HL-60/S4 treated with retinoic acid at 250 ng/mL for 4 days and 3 days (cell line): ENCODE measurements around the gene NUCKS1.

Source experiments
- in situ Hi-C: fragments of 300-500 bp; cut with MboI; formaldehyde crosslinking; loops from 2 replicates; pipeline ENCODE4 v1.7.0; 2022; ENCODE audit warnings: low sequenced_read_pairs

NUCKS1 gene

DNA sequence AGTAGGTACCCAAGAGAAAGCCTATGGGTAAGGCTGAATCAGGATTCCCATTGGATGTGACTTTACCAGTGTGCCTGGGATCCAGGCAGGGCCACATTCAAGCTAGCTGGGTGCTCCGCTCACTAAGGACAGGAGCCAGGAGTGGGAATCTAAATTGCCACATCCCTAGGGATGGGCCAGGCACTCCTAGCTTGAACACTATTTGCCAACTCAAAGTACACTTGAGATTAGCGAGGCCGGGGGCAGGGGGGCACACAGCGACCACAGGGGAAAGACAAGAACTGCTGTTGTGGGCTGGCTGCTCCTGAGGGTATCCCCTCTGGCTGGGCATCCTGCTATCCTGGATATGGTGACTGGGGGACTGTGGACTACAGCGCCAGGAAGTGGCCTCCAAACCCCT, 74.0 kb downstream of the NUCKS1 start:
- in situ Hi-C loops, result no loop called here

DNA sequence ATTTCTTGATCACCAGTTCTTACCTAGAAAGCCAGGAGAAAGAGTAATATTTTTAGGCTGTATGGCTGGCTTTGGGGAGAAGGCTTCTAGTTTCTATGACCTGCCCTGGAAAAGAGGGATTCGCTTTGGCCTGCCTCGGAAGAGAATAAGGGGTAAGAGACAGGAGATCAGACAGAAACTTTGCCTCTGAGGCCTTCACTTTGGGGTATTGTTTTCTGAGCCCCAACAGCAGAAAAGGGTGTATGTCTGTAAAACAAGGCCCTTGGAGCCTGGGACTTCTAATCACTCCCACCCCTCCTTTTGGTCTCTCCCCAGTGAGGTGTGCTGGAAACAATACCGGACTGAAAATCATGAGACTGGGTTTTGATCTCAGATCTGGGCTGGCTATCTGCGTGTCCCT, 74.7 kb downstream of the NUCKS1 start:
- in situ Hi-C loops, result no loop called here

DNA sequence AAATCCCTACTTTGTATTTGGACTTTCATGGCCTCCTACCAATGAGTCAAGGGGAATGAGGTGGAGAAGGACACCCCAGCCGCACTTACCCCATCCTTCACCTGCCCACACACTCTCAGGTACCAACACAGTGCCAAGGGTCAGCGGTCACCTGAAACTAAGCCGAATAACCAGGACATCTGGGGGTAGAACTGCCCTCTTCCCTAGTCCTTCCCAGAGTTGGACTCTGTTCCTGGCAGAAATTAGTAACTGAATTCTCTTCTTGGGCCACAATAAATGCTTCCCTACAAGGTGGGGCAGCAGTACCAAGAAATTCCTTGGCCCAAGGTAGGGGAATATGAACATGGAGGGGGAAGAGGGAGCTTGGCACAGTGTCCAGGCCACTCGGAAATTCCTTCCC, 77.0 kb downstream of the NUCKS1 start:
- in situ Hi-C loops, result no loop called here

DNA sequence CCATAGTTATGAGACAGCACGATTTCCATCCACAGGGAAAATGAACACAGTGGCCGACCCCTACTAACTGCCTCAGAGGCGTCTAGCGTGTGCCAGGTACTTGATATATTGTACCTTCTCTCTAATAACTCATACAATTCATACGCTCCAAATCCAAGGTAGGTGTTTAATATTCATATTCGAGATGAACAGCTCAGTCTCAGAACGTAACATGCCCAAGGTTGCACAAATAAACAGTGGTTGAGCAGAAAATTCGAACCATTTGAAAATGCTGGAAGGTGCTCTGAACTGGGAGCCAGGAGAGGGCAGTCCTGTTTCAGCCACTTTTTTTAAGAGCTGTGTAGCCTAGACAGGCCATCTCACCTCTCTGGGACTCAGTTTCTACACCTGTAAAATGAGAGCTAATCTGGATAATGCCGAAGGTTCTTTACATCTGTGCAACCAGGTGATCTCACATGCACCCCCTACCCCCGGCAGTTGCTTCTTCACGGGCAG, 77.5 kb downstream of the NUCKS1 start:
- in situ Hi-C loops, result no loop called here

DNA sequence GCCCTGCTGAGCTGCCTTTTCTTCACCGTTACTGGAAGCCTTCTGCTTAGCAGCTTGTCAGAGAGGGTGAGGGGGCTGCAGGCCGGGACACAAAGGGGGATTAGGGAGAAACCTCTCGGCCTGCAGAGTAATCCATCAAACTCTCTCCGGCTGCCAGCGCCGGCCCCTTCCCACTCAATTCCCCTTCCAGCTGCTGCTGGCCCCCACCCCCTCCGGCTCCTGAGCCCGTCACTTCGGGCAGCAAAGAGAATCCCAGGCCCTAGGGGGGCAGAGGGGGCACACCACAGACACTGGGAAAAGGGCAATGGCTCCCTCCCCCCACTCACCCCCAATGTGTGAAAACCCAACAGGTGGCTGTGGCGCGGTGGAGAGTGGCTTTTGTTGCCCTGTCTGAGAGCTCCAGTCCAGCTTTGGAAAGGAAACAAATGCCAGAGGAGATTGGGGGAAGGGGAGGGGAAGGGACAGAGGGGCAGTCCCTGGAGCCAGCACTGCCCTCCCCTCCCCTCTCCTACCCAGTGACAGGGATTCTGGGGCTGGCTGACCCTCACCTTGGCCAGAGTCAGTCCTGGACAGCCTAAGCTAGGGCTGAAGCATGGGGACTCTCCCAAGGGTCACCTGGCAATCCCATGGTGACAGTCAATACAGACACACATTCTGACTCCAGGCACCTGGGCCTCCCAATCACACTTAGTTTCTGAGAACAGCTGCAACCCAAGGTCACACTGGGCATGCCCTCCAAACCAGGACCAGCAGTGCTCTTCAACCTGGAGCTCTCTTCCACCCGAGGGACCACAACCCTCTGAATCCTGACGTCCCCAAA, 79.2 kb downstream of the NUCKS1 start:
- in situ Hi-C loops, result no loop called here

DNA sequence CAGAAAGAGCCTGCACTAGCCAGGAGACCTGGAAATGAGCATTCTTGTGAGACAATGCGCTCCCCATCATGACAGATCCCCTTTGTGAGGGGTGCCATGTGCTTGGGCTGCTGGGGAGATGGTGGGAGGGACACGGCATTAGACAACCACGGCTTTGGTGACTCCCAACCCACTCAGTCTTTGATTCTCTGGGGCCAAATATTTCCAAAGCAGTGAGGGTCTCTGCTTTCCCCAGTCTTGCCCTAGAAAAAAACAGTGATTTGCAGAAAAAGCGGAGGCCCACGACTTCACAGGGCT, 79.9 kb downstream of the NUCKS1 start:
- in situ Hi-C loops, result no loop called here

DNA sequence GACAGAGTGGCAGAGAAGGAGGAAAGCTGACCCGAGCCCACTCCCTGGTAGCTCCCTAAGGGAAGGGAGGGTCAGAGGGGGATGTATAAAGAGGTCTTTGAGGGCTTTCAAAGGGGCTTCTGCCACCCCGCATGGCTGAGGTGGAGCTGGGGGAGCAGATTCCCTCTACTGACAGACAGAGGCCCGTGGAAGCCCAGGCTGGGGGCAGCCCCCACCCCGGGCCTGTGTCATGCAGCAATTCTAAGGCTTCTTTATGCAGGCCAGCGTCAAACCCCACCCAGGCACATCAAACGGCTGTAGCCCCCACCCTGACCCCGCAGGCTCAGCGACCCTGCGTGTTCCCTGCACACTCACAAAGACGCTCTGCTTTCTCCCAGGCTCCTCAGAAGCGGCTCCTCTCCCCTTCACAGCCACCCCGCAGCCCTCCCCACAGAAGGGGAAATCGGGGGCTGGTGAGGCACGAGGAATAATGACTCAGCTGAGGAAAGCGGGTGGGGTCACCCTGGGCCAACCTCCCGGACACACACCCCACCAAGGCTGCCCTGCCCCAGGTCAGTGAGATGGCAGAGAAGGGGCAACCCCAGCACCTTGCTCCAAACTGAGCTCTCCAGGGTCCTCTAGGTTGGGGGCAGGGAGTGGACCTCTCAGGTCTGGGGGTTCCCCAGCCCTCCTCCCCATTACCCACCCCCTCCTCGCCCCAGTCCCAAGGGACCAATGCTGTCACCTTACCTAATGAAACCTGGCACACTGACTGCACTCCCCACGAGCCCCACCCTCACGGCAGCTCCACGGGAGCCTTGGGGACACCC, 80.4 kb downstream of the NUCKS1 start:
- in situ Hi-C loops, result no loop called here

DNA sequence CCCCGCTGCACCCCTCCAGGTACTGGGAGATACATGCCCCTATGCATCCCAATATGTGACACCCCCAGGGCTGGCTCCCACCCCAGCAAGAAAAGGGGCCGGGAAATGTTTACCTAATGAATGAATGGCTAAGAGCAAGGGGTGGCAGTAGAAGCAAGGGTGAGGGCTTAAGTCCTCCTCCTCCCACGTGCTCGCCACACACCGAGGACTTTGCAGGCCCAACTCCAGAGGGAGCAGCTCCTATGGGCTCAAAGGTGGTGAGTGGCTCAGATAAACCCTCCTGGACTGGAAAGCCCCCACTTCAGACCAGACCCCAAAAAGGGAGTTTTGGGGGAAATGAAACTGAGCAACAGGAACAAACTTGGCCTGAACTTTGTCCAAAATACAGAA, 81.0 kb downstream of the NUCKS1 start:
- in situ Hi-C loops, result no loop called here

DNA sequence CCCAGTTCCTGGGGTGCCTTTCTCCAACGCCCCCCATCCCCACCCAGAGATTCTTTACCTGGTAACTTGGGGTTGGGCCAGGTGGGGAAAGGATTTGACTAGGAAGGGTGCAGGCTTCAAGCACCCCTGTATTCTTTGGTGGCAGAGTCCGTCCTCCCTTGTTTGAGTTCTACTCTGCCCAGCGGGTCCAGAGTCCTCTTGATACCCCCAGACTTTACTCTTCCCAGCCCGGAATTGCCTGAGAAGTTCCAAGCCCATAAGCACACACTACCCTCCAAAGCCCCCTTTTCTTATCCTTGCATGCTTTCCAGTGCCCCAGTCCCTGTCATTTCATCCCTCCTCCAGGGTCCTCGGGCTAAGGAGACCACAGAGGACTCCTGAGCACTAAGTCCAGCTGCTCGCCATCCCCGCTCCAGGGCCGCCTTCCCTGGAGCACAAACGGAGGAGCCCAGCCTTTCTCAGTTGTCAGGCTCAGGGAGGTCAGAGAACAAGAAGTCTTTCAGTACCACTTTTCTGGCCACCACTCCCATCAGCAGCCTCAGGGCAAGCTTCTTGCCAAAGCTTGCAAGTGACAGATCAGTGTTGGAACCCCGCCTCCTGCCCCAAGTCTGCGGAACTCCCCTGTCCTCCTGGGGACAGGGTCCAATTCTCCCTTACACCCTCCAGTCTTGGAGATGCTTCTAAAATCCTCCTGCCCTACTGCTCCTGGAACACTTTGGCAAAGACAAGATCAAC, 81.9 kb downstream of the NUCKS1 start:
- in situ Hi-C loops, result no loop called here

DNA sequence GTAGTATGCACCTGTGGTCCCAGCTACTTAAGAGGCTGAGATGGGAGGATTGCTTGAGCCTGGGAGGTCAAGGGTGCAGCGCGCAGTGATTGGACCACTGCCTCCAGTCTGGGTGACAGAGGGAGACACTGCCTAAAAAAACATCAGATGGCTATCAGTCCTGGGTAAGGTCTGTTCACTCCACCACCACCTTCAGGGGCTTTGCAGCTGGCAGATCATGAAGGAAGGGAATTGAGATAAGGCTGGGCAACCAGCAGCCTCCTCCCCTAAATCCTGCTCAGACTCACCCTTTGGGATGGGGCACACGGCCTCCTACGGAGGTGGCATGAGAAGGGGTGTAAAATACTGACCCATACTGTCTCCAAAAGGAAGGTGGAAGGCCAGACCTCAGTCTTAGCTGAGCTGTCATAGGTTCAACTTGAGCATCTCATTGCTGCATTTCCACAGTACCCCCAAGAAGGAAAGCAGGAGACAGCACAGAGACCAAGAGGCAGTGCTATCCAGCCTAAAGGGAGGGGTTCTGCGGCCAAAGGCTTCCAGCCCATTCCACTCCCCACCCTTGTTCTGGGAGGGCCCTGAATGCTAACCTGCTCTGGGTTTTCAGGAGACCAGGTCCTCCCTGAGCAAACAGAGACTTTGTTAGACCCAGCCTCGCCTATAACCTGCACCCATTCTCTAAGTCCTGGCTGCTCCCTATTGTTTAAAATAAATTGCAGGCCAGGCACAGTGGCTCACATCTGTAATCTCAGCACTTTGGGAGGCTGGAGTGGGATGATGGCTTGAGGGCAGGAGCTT, 83.4 kb downstream of the NUCKS1 start:
- in situ Hi-C loops, result no loop called here

DNA sequence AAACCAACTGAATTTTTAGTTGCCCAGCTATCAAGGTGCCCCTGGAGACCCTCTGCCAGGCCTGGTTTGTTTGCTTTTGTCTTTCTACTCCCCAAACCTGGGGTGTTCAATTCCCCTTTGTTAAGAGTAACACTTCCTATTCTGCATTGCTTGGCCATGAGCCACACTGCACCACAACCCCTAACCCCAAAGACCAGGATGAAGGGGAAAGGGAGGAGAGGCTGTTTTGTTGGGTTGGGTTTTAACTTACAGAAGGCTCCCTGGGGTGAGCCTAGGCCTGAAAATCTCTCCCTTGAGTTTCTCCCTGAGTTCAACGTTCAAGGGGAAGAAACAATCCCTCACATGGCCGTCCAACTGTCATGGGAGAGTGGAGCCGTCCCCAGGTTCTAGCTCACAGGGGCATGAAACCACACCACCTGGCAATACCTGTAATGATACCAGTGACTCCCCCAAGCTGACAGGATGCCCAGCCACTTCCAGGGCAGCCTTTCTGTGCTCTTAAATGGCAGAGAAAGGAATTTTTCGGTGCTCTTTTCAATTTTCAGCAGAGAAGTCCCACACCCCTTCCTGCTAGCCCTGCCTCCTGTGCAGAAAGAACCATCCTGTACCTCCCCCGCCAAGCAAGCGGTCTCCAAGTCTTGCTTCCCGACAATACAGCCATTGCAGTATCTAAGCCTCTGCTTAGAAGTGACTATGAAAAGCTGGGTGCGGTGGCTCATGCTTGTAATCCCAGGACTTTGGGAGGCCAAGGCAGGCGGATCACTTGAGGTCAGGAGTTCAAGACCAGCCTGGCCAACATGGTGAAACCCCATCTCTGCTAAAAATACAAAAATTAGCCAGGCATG, 84.6 kb downstream of the NUCKS1 start:
- in situ Hi-C loops, result no loop called here

DNA sequence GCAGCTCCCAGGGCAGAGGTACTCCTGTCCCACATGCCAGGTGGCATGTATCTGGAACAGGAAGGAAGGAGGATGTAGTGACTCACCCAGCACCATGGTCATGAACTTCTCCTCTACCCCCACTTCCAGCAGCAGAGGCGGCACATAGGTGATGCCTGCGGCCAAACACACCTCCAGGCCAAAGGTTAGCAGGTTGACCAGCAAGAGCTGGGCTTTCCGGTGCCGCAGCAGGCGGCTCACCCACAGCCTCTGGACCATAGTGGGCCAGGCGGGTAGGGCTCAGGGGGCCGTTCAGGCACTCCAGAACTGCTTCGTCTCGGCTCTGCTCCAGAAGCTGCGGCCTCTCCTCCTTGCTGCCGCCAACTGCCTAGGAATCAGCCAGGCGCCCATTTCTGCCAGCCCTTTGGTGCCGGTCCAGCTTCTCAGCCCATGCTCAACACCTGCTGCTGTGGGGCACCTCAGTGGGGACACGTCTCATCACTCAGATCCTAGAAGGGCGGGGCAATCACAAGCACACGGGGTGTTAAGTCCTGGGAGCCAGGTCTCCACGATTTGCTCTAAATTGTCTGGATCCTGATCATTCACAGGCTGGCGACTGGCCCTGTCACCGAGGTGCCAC, 85.5 kb downstream of the NUCKS1 start:
- in situ Hi-C loops, result no loop called here

DNA sequence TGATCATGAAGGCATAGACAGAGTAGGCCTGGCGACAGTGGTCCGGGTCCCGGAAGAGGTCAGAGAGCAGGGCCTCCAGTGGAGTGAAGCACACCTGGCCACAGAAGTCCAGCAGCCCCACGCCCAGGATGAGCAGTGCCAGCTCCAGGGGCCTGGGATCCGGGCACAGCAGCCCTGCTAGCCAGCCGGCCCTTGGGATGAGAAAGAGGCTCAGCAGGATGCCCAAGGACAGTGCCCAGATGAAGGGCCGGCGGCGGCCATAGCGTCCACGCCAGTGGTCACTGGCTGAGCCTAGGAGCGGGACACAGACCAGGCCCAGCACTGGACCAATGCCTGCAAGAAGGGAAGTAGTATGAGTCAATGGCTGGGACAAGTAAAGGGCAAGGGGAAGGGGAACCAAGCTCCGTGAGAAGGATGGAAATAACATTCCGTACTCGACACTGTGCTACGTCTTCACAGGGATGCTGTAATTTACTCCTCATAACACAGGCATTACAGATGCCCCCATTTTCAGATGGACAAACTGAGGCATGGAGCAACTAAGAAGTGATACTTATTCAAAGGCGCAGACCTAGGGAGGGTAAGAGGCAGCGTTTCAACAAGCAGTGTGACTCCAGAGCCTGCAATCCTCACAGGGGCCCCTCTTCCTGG, 86.6 kb downstream of the NUCKS1 start:
- in situ Hi-C loops, result no loop called here
